Ovary (tissue), 10 donors: ENCODE measurements around the gene SUOX. TPM values are rescaled to one million over a fixed set of nuclear protein-coding genes. Genes with fewer than 3 reads are reported as not detected.

ENCODE experiments used
- DNase-seq, 5 donors: peaks; one replicate each; pipeline ENCODE4 v3.0.0-alpha.2; 2019 to 2020
- H3K27ac ChIP-seq, 2 donors: fragments of 200-600 bp; one replicate each; pipeline versions ENCODE4 v1.5.1 to v1.8.0; 2019 to 2022
- H3K27me3 ChIP-seq: fragments of 200-600 bp; one replicate; pipeline ENCODE4 v1.8.0; 2022
- H3K36me3 ChIP-seq: fragments of 200-600 bp; sonication (generic); one replicate; pipeline ENCODE4 v1.5.1; 2019
- H3K4me1 ChIP-seq: one replicate; pipeline ENCODE4 v1.8.1; 2013; ENCODE audit warnings: mild to moderate bottlenecking, moderate library complexity; ENCODE audit not compliant: insufficient read depth
- H3K4me3 ChIP-seq: fragments of 200-600 bp; sonication (generic); one replicate; pipeline ENCODE4 v1.5.1; 2017
- H3K9me3 ChIP-seq, 2 donors: fragments of 200-600 bp in 1 of 2; sonication (generic) in 1 of 2; one replicate each; pipeline versions ENCODE4 v1.5.1 to v1.8.1; 2013 to 2019; ENCODE audit warnings: mild to moderate bottlenecking in 1 of 2, moderate library complexity in 1 of 2
- EP300 ChIP-seq: sonication (generic); formaldehyde crosslinking; IDR thresholded peaks from one replicate; pipeline ENCODE4 v1.6.1; 2017; ENCODE audit warnings: antibody characterized with exemption
- POLR2A ChIP-seq: fragments of 450-650 bp; IDR thresholded peaks from one replicate; pipeline ENCODE4 v1.6.1; 2017; ENCODE audit warnings: antibody characterized with exemption, mild to moderate bottlenecking, moderate library complexity
- WGBS, 3 donors: extraction: QIAGEN DNeasy Blood & Tissue Kit in 1 of 3; methylation state at CpG; one replicate each; pipeline versions ENCODE4 v1.1.5 to v1.1.7; 2013 to 2017; 5-methylcytosine and 5-hydroxymethylcytosine counted together
- intact Hi-C, 4 donors: fragments of 100-400 bp; cut with DNase I; formaldehyde crosslinking; loops; one replicate each; pipeline versions ENCODE4 v1.11.0 to v1.15.1; 2022 to 2023
- long read RNA-seq, 3 donors: library from polyadenylated mRNA in 2 of 3; unstranded in 2 of 3; transcript quantifications; one replicate each; pipeline ENCODE4 v2.0.0 and lab custom pipeline, GENCODE V29; 2021 to 2026
- polyA plus RNA-seq, 2 donors: library from polyadenylated mRNA; stranded (reverse); fragments of 200-250 nt in 1 of 2; fragments of 350-450 nt in 1 of 2; fragmentation: Illumina TruSeq in 1 of 2; extraction: RNeasy Lipid Tissue Mini Kit (QIAGEN cat#74804) in 1 of 2; gene quantifications; one replicate each; pipeline ENCODE4 v1.2.3, GENCODE V29; 2013 to 2014
- total RNA-seq, 7 donors: library from RNA; depleted of rRNA in 2 of 7; stranded (reverse); fragments of >200 nt in 2 of 7; fragmentation: NEBNext Ultra II Directional in 3 of 7; extraction: Animal tissue kit (Norgen Biotek cat#: 25700) in 3 of 7; gene quantifications; one replicate each; pipeline versions ENCODE4 v1.1.0 to v1.2.4, GENCODE V29; 2016 to 2023
- TF ChIP-seq, protein P1 (sequence below), 3 donors: fragments of 450-650 bp in 2 of 3; fragments of 200-600 bp in 1 of 3; IDR thresholded peaks; one replicate each; pipeline versions ENCODE4 v1.5.1 to v1.8.0; 2016 to 2022; ENCODE audit warnings: antibody characterized with exemption in 3 of 3, mild to moderate bottlenecking in 1 of 3
- donor health status: DM: no; HTN: no; CAD: no; lungs with moderate emphysema.
- donor health status: DM: no; HTN: no; CAD: no.
- donor health status: Bipolar disorder and iron deficiency.
- donor health status: DM: yes; HTN: yes; CAD: no.
- donor health status: DM: no; HTN: no; CAD: no.
- donor health status: DM: yes; HTN: yes; CAD: no.

The SUOX gene
- 10 to 100 TPM; 22.1 to 39.4 (median 31.9) TPM for total RNA-seq
- polyA plus RNA-seq = 10 to 100 TPM; 18.0 to 34.2 TPM
- long read RNA-seq, donor 1, transcript SUOX-204 (6 exons, 2,394 nt) = minor isoform, 16 of 158 reads
- long read RNA-seq, donor 1, transcript SUOX-203 (3 exons, 2,860 nt) = minor isoform, 8 of 158 reads
- long read RNA-seq, donor 1, transcript SUOX-201 (5 exons, 2,364 nt) = major isoform, 51 of 158 reads
- long read RNA-seq, donor 1, transcript SUOX-202 (4 exons, 2,306 nt) = minor isoform, 23 of 158 reads
- long read RNA-seq, donor 1, partial matches to known transcripts = 22 of 158 reads
- long read RNA-seq, donor 1, other reads (novel, unspliced or antisense) = 31 of 158 reads
- long read RNA-seq, donor 2, partial matches to known transcripts = 6 of 12 reads
- long read RNA-seq, donor 2, other reads (novel, unspliced or antisense) = 0 of 12 reads
- long read RNA-seq, donor 3, transcript SUOX-202 (4 exons, 2,306 nt) = minor isoform, 7 of 70 reads
- long read RNA-seq, donor 3, transcript SUOX-201 (5 exons, 2,364 nt) = major isoform, 29 of 70 reads
- long read RNA-seq, donor 3, partial matches to known transcripts = 7 of 70 reads
- long read RNA-seq, donor 3, other reads (novel, unspliced or antisense) = 19 of 70 reads

GRCh38 chr12:55996715-55997534, at the start of gene SUOX:
TSS of gene SUOX (plus strand) at chr12:55997276. CDS start at chr12:56002222, 4,946 bp downstream.
- Histone ChIP-seq H3K4me3 (peak within 1 kb of the TSS; percentile 52), H3K27ac (peak within 1 kb of the TSS; percentile 7 to 80), H3K9me3 (no peaks in the 10 kb centered on the region), H3K36me3 (no peaks in the 10 kb centered on the region), H3K4me1 (peaks cover 3% of the 10 kb centered on the region), H3K27me3 (no peaks in the 10 kb centered on the region)
- DNase-seq = peak; percentile 94 to 97 (median 96)
- TF ChIP-seq, protein P1, sequence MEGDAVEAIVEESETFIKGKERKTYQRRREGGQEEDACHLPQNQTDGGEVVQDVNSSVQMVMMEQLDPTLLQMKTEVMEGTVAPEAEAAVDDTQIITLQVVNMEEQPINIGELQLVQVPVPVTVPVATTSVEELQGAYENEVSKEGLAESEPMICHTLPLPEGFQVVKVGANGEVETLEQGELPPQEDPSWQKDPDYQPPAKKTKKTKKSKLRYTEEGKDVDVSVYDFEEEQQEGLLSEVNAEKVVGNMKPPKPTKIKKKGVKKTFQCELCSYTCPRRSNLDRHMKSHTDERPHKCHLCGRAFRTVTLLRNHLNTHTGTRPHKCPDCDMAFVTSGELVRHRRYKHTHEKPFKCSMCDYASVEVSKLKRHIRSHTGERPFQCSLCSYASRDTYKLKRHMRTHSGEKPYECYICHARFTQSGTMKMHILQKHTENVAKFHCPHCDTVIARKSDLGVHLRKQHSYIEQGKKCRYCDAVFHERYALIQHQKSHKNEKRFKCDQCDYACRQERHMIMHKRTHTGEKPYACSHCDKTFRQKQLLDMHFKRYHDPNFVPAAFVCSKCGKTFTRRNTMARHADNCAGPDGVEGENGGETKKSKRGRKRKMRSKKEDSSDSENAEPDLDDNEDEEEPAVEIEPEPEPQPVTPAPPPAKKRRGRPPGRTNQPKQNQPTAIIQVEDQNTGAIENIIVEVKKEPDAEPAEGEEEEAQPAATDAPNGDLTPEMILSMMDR (IDR thresholded peaks at IDR 0.05) = no peak
- peak; percentile 6 for TF ChIP-seq POLR2A
- no peak for TF ChIP-seq EP300
- intact Hi-C loops = loop anchor here (2.0 to 10.0 kb wide), 3 partner anchors 40 to 48 kb away; partner anchors contain the start of gene RPS26 (in 3 of the 4)
- 0 to 1% (median 1%) methylated on average over 27 of the region's 27 CpGs for WGBS, 3 donors

DNA sequence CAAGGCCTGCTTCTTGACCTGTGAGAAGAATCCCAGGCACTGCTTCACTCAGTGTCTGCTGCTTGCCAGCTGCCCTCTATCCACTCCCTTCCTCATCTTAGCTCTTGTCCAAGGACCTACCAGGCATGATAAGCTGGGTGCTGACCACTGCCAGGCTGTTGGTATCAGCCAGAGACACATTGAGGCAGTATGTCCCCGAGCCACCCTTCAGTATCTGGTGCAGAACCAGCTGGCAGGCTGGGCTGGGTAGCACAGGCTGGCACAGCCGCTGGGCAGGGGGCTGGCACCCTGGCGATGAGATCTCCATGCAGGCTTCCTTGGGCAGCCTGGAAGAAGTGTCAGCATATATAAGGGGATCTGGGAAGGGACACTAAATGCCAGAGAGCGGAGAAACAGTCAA, 41.7 kb upstream of the SUOX start:
- TF ChIP-seq POLR2A = no peak
- intact Hi-C loops = no loop called here
- DNase-seq = no peak
- H3K9me3 ChIP-seq = no peaks in the 10 kb centered on the region
- no peaks in the 10 kb centered on the region for H3K36me3 ChIP-seq
- 77 to 93% (median 82%) methylated on average over 4 of the region's 4 CpGs for WGBS, 3 donors
- no peaks in the 10 kb centered on the region for H3K27me3 ChIP-seq
- H3K4me3 ChIP-seq = no peak overlapping the region
- peaks cover 3% of the 10 kb centered on the region for H3K4me1 ChIP-seq
- H3K27ac ChIP-seq = no peak overlapping the region

GRCh38 chr12:55955800-55956508, 41.1 kb upstream of the SUOX start:
- Histone ChIP-seq H3K36me3 (no peaks in the 10 kb centered on the region), H3K27me3 (no peaks in the 10 kb centered on the region), H3K9me3 (no peaks in the 10 kb centered on the region), H3K27ac (no peak overlapping the region), H3K4me1 (peaks cover 3% of the 10 kb centered on the region), H3K4me3 (no peak overlapping the region)
- DNase-seq = no peak
- intact Hi-C loops = no loop called here
- WGBS, 3 donors = 63 to 74% (median 67%) methylated on average over 6 of the region's 6 CpGs
- TF ChIP-seq POLR2A (no peak), EP300 (no peak)
- TF ChIP-seq, protein P1 (IDR thresholded peaks at IDR 0.05) = no peak

GRCh38 chr12:55957106-55957859, 39.8 kb upstream of the SUOX start:
- 79 to 87% (median 82%) methylated on average over 5 of the region's 5 CpGs for WGBS, 3 donors
- TF ChIP-seq, protein P1 (IDR thresholded peaks at IDR 0.05) = no peak
- TF ChIP-seq EP300 = no peak
- TF ChIP-seq POLR2A = no peak
- intact Hi-C loops = no loop called here
- no peaks in the 10 kb centered on the region for H3K27me3 ChIP-seq
- no peak overlapping the region for H3K4me3 ChIP-seq
- DNase-seq = no peak
- H3K36me3 ChIP-seq = no peaks in the 10 kb centered on the region
- no peak overlapping the region for H3K27ac ChIP-seq
- no peaks in the 10 kb centered on the region for H3K9me3 ChIP-seq
- peaks cover 3% of the 10 kb centered on the region for H3K4me1 ChIP-seq
